ENCODE results near the gene CATSPERE.

DNA sequence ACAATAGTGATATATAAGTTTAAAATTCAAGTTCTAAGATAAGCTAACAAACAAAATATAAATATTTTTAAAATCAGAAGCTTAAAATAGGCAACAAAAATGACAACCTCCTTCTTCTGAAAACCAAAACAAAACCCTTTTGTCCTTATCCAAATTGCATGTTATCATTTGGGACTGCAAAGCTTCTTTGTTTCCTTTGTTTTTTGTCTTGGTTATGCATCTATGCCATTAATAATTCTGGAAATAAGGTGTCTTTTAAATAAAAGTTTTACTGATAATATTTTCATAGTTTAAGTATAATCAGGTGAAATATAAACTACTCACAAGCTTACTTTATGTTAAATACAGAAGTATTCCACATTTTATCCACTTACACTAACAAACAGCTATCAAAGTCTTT lies 29.9 kb upstream of the CATSPERE start:
- TF ChIP-seq CTCF (IDR thresholded peaks at IDR 0.05) (no peak), POLR2A (IDR thresholded peaks at IDR 0.05) (no peak)
